Glutamatergic neuron (in vitro differentiated cells): ENCODE measurements around the gene KCNIP1. TPM values are rescaled to one million over a fixed set of nuclear protein-coding genes. Genes with fewer than 3 reads are reported as not detected.

Experiments used
- DNase-seq: peaks from one replicate; pipeline ENCODE4 v3.0.0; 2022
- H3K27ac Mint-ChIP-seq: one replicate; pipeline ENCODE4 v1.8.0; 2020; ENCODE audit warnings: mild to moderate bottlenecking, mixed read lengths, inconsistent platforms; ENCODE audit not compliant: unreplicated experiment
- H3K27me3 Mint-ChIP-seq: one replicate; pipeline ENCODE4 v1.8.0; 2020; ENCODE audit warnings: mild to moderate bottlenecking, moderate library complexity, mixed read lengths, inconsistent platforms; ENCODE audit not compliant: unreplicated experiment
- H3K36me3 Mint-ChIP-seq: one replicate; pipeline ENCODE4 v1.8.0; 2020; ENCODE audit warnings: mild to moderate bottlenecking, mixed read lengths, inconsistent platforms; ENCODE audit not compliant: unreplicated experiment
- H3K4me1 Mint-ChIP-seq: one replicate; pipeline ENCODE4 v1.8.0; 2020; ENCODE audit warnings: mild to moderate bottlenecking, low read depth, mixed read lengths, inconsistent platforms; ENCODE audit not compliant: unreplicated experiment
- H3K4me3 Mint-ChIP-seq: one replicate; pipeline ENCODE4 v1.8.0; 2020; ENCODE audit warnings: mild to moderate bottlenecking, mixed read lengths, inconsistent platforms; ENCODE audit not compliant: unreplicated experiment
- H3K9me3 Mint-ChIP-seq: one replicate; pipeline ENCODE4 v1.8.0; 2020; ENCODE audit warnings: mild to moderate bottlenecking, moderate library complexity, mixed read lengths, inconsistent platforms; ENCODE audit not compliant: unreplicated experiment
- CTCF ChIP-seq: fragments of 200-600 bp; sonication (generic); IDR thresholded peaks from one replicate; pipeline ENCODE4 v1.5.0; 2021; ENCODE audit not compliant: partially characterized antibody, unreplicated experiment
- total RNA-seq: library from RNA; stranded (reverse); fragmentation: NEBNext Ultra II Directional; extraction: Animal tissue kit (Norgen Biotek cat#: 25700); gene quantifications from one replicate; pipeline ENCODE4 v1.2.1, GENCODE V29; 2021; ENCODE audit not compliant: unreplicated experiment

Gene KCNIP1
- total RNA-seq, 1 donor from 2014 or later: 0.47 TPM

- no peak overlapping the region for H3K27ac Mint-ChIP-seq
- no peaks in the 10 kb centered on the region for H3K36me3 Mint-ChIP-seq
- H3K27me3 Mint-ChIP-seq: peaks cover 5% of the 10 kb centered on the region
- H3K4me1 Mint-ChIP-seq: peaks cover 27% of the 10 kb centered on the region
- peaks cover 11% of the 10 kb centered on the region for H3K9me3 Mint-ChIP-seq
- TF ChIP-seq CTCF: no peak
- no peak for DNase-seq
- peak overlapping the region; percentile 31 for H3K4me3 Mint-ChIP-seq
Measured at GRCh38 chr5:170596482-170597044, 92.7 kb downstream of the KCNIP1 start.

GRCh38 chr5:170597109-170597751 lies 93.4 kb downstream of the KCNIP1 start:
- Mint-ChIP-seq H3K27me3 (peaks cover 5% of the 10 kb centered on the region), H3K36me3 (no peaks in the 10 kb centered on the region), H3K9me3 (peaks cover 11% of the 10 kb centered on the region), H3K4me3 (no peak overlapping the region), H3K27ac (no peak overlapping the region), H3K4me1 (peaks cover 27% of the 10 kb centered on the region)
- no peak for TF ChIP-seq CTCF
- DNase-seq: no peak

GRCh38 chr5:170597872-170598271 lies 94.1 kb downstream of the KCNIP1 start:
- DNase-seq: no peak
- Mint-ChIP-seq H3K36me3 (no peaks in the 10 kb centered on the region), H3K9me3 (peaks cover 11% of the 10 kb centered on the region), H3K27me3 (peaks cover 5% of the 10 kb centered on the region), H3K4me3 (no peak overlapping the region), H3K27ac (no peak overlapping the region), H3K4me1 (peaks cover 27% of the 10 kb centered on the region)
- TF ChIP-seq CTCF: no peak

- TF ChIP-seq CTCF: no peak
- Mint-ChIP-seq H3K27me3 (peaks cover 10% of the 10 kb centered on the region), H3K4me3 (no peak overlapping the region), H3K4me1 (peaks cover 44% of the 10 kb centered on the region), H3K27ac (no peak overlapping the region), H3K9me3 (peaks cover 11% of the 10 kb centered on the region), H3K36me3 (no peaks in the 10 kb centered on the region)
- DNase-seq: no peak
Measured at GRCh38 chr5:170599756-170600155, 95.9 kb downstream of the KCNIP1 start.

- Mint-ChIP-seq H3K4me1 (peaks cover 53% of the 10 kb centered on the region), H3K36me3 (peaks cover 3% of the 10 kb centered on the region), H3K9me3 (peaks cover 12% of the 10 kb centered on the region), H3K4me3 (no peak overlapping the region), H3K27me3 (peaks cover 18% of the 10 kb centered on the region), H3K27ac (no peak overlapping the region)
- TF ChIP-seq CTCF: no peak
- peak; percentile 22 for DNase-seq
Measured at GRCh38 chr5:170601619-170602018, 97.8 kb downstream of the KCNIP1 start.
